BLaER1 (cell line): ENCODE results near the gene ZBTB11.
"Not testable (repeated sequence)": the region's sequence is repeated elsewhere in the genome, so short reads cannot be mapped to it uniquely, and the experiment has no call there.

Source experiments
- H3K27ac ChIP-seq: shearing (Covaris generic); formaldehyde crosslinking; 2 replicates; pipeline ENCODE4 v1.8.1; 2022
- H3K27me3 ChIP-seq: shearing (Covaris generic); formaldehyde crosslinking; 2 replicates; pipeline ENCODE4 v1.8.1; 2022
- H3K36me3 ChIP-seq: shearing (Covaris generic); formaldehyde crosslinking; 2 replicates; pipeline ENCODE4 v1.8.1; 2022
- H3K4me1 ChIP-seq: shearing (Covaris generic); formaldehyde crosslinking; 2 replicates; pipeline ENCODE4 v1.8.1; 2022
- H3K4me2 ChIP-seq: shearing (Covaris generic); formaldehyde crosslinking; 2 replicates; pipeline ENCODE4 v1.8.1; 2022
- H3K4me3 ChIP-seq: shearing (Covaris generic); formaldehyde crosslinking; 2 replicates; pipeline ENCODE4 v1.8.1; 2022
- H3K9ac ChIP-seq: shearing (Covaris generic); formaldehyde crosslinking; 2 replicates; pipeline ENCODE4 v1.8.1; 2022
- H3K9me3 ChIP-seq: shearing (Covaris generic); formaldehyde crosslinking; 2 replicates; pipeline ENCODE4 v1.8.1; 2022
- H4K20me1 ChIP-seq: shearing (Covaris generic); formaldehyde crosslinking; 2 replicates; pipeline ENCODE4 v1.8.1; 2022
- Cebpa-rat ChIP-seq: shearing (Covaris generic); IDR thresholded peaks from 2 replicates; pipeline ENCODE4 v1.8.1; 2022

The ZBTB11 gene

DNA sequence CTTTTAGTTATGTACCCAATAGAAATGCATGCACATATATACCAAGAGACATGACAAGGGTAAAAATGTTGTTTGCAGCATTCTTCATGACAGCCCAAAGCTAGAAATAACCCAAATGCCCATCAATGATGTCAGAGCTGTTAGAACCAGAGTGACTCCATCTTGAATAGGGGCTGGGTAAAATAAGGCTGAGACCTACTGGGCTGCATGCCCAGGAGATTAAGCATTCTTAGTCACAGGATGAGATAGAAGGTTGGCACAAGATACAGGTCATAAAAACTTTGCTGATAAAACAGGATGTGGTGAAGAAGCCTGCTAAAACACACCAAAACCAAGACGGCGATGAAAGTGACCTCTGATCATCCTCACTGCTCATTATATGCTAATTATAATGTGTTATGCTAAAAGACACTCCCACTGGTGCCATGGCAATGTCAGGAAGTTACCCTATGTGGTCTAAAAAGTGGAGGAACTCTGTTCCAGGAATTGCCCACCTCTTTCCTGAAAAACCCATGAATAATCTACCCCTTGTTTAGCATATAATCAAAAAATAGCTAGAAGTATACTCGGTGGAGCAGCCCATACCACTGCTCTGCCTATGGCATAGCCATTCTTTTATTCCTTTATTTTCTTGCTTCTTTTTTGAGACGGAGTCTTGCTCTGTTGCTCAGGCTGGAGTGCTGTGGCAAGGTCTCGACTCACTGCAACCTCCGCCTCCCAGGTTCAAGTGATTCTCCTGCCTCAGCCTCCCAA is 32.9 kb downstream of the ZBTB11 start:
- no peak overlapping the region for H3K4me2 ChIP-seq
- no peak overlapping the region for H3K9ac ChIP-seq
- no peak overlapping the region for H3K4me3 ChIP-seq
- no peaks in the 10 kb centered on the region for H3K9me3 ChIP-seq
- H3K36me3 ChIP-seq: peaks cover 24% of the 10 kb centered on the region
- H3K27me3 ChIP-seq: no peaks in the 10 kb centered on the region
- 0 out of 2 replicates have a peak, but pooled peaks cover 9% of the 10 kb centered on the region for H3K4me1 ChIP-seq
- no peak for TF ChIP-seq Cebpa-rat
- H3K27ac ChIP-seq: no peak overlapping the region
- H4K20me1 ChIP-seq: no peaks in the 10 kb centered on the region

DNA sequence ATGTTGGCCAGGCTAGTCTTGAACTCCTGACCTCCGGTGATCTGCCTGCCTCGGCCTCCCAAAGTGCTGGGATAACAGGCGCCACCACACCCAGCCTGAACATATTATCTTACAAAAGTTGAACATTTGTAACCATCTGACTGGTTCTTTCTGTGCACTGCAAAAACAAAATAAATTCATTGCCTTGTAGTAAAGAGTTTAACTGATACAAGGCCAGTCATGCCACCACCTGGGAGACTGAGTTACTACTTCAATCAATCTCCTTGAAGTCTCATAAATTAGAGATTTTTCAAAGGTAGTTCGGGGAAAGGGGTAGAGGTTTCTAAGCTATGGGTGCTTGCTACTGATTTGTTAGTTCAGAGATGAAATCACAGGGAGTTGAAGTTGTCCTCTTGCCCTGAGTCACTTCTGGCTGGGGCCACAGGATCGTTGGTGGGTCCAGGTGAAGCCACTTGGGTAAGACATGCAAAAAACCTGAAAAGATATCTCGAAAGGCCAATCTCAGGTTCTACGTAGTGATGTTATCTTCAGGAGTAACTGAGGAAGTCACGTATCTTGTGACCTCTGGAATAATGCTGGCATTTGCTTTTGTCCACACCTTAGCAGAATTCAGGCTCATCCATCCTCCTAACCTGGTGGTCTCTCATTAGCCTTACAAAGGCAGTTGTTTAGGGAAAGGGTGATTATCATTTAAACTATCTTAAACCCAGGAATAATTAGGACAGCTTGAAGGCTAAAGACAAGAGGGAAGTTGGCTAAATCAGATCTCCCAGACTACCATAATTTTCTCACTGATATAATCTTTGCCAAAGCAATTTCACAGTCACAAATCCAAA is 33.7 kb downstream of the ZBTB11 start:
- no peak overlapping the region for H3K9ac ChIP-seq
- TF ChIP-seq Cebpa-rat: no peak
- H3K36me3 ChIP-seq: peaks cover 16% of the 10 kb centered on the region
- no peak overlapping the region for H3K27ac ChIP-seq
- H3K27me3 ChIP-seq: no peaks in the 10 kb centered on the region
- H3K4me1 ChIP-seq: 0 out of 2 replicates have a peak, but pooled peaks cover 9% of the 10 kb centered on the region
- H4K20me1 ChIP-seq: no peaks in the 10 kb centered on the region
- no peak overlapping the region for H3K4me3 ChIP-seq
- no peak overlapping the region for H3K4me2 ChIP-seq
- H3K9me3 ChIP-seq: no peaks in the 10 kb centered on the region

DNA sequence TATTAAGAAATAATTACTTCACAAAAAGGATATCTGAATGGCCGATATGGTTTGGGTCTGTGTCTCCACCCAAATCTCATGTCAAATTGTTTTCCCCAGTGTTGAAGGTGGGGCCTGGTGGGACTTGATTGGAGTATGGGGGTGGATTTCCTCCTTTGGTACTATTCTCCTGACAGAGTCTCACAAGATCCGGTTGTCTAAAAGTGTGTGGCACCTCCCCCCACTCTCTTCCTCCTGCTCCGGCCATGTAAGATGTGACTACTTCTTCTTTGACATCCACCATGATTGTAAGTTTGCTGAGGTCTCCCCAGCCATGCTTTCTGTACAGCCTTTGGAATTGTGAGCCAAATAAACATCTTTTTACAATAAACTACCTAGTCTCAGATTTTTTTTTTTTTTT is 34.5 kb downstream of the ZBTB11 start:
- Histone ChIP-seq H3K4me3 (no peak overlapping the region), H3K36me3 (peaks cover 8% of the 10 kb centered on the region; the same call in 1 of the 2 replicates), H4K20me1 (no peaks in the 10 kb centered on the region), H3K9ac (no peak overlapping the region), H3K27ac (no peak overlapping the region), H3K27me3 (no peaks in the 10 kb centered on the region), H3K4me2 (no peak overlapping the region), H3K9me3 (no peaks in the 10 kb centered on the region), H3K4me1 (0 out of 2 replicates have a peak, but pooled peaks cover 9% of the 10 kb centered on the region)
- TF ChIP-seq Cebpa-rat: no peak

DNA sequence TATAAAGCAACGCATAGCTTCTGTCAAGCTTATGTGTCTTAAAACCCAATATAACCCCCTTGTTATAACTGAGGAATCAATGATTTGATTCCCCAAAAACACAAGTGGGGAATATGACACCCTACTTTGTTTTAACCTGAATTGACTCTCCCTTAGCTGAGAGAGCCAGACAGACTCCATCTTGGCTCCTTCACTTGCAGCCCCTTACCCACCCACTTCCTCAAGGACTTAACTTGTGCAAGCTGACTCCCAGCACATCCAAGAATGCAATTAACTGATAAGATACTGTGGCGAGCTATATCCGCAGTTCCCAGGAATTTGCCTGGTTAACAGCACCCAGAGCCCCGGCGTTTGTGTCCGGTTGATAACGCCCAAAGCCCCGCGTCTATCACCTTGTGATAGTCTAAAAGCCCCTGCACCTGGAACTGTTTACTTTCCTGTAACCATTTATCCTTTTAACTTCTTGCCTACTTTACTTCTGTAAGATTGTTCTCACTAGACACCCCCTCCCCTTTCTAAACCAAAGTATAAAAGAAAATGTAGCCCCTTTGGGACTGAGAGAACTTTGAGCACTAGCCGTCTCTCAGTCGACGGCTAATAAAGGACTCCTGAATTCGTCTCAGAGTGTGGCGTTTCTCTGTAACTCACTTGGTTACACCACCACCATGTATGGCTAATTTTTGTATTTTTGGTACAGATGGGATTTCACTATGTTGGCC is 35.4 kb downstream of the ZBTB11 start:
- H3K4me2 ChIP-seq, H3K27ac ChIP-seq, H3K9me3 ChIP-seq, H3K27me3 ChIP-seq, H3K36me3 ChIP-seq, H3K4me1 ChIP-seq, H4K20me1 ChIP-seq, H3K4me3 ChIP-seq, H3K9ac ChIP-seq: not testable (repeated sequence)

DNA sequence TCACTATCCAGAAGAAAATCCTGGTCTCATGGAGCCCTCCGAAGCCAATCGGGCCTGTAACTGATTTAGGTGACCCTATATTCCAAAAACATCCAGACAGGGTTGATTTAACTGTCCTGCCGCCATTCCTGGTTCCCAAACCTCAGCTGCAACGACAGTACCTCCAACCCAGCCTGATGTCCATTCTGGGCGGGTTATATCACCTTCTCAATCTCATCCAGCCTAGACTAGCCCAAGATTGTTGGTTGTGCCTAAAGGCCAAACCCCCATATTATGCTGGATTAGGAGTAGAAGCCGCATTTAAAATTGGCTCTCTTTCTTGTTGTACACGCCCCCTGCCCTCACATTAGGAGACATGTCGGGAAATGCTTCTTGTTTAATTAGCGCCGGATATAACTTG is 36.7 kb downstream of the ZBTB11 start:
- Histone ChIP-seq H3K27me3 (no peaks in the 10 kb centered on the region), H3K36me3 (no peaks in the 10 kb centered on the region), H3K4me3 (no peak overlapping the region), H3K9me3 (no peaks in the 10 kb centered on the region), H3K4me2 (no peak overlapping the region), H3K27ac (no peak overlapping the region), H3K9ac (no peak overlapping the region), H4K20me1 (no peaks in the 10 kb centered on the region), H3K4me1 (0 out of 2 replicates have a peak, but pooled peaks cover 9% of the 10 kb centered on the region)
- no peak for TF ChIP-seq Cebpa-rat

DNA sequence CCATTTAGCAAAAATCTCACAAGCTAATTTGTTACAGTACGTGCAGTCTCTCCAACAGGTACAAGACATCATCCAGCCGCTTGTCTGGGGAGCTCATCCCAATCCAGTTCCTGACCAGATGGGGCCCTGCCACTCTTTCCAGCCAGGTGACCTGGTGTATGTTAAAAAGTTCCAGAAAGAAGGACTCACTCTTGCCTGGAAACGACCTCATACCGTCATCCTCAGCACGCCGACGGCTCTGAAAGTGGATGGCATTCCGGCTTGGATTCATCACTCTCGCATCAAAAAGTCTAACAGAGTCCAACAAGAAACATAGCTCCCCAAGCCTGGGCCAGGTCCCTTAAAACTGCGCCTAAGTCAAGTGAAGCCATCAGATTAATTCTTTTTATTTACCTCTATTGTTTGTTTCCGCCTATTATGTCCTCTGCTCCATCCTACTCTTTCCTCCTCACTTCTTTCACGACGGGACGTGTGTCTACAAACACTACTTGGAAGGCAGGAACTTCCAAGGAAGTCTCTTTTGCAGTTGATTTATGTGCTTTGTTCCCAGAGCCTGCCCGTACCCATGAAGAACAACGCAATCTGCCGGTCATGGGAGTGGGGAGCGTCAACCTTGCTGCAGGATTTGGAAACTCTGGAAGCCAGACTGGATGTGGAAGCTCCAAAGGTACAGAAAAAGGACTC is 37.5 kb downstream of the ZBTB11 start:
- Histone ChIP-seq H4K20me1 (no peaks in the 10 kb centered on the region), H3K4me3 (no peak overlapping the region), H3K27ac (no peak overlapping the region), H3K36me3 (no peaks in the 10 kb centered on the region), H3K4me1 (0 out of 2 replicates have a peak, but pooled peaks cover 7% of the 10 kb centered on the region), H3K9me3 (no peaks in the 10 kb centered on the region), H3K9ac (no peak overlapping the region), H3K4me2 (no peak overlapping the region), H3K27me3 (no peaks in the 10 kb centered on the region)
- TF ChIP-seq Cebpa-rat: no peak

DNA sequence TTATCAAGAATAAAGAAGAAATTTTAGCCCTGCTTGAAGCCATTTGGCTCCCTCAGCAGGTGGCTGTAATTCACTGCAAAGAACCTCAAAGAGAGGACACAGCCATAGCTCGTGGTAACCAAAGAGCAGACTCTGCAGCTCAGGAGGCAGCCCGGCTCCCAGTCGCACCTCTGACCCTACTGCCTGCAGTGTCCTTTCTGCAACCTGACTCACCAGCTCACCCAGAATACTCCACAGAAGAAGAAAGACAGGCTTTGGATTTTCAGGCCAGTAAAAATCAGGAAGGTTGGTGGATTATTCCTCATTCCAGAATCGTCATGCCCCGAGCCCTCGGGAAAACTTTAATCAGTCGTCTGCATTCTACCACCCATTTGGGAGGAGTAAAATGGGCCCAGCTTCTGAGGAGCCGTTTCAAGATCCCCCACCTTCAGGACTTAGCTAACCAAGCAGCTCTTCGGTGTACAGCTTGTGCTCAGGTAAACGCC is 38.6 kb downstream of the ZBTB11 start:
- no peak for TF ChIP-seq Cebpa-rat
- Histone ChIP-seq H3K36me3 (no peaks in the 10 kb centered on the region), H3K27ac (no peak overlapping the region), H3K4me3 (no peak overlapping the region), H4K20me1 (no peaks in the 10 kb centered on the region), H3K9ac (no peak overlapping the region), H3K27me3 (no peaks in the 10 kb centered on the region), H3K4me2 (no peak overlapping the region), H3K9me3 (no peaks in the 10 kb centered on the region), H3K4me1 (no peaks in the 10 kb centered on the region)

DNA sequence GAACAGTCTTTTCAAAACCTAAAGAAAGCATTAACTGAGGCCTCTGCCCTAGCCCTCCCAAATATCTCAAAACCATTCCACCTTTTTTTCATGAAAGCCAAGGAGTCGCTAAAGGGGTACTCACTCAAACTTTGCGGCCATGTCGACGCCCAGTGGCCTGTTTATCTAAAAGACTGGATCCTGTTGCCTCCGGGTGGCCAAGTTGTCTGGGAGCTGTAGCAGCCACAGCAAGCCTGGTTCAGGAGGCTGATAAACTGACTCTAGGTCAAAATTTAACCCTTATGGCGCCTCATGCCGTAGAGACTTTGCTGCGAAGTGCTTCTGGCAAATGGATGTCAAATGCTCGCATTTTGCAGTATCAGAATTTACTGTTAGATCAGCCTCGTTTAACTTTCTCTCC is 39.5 kb downstream of the ZBTB11 start:
- no peak overlapping the region for H3K9ac ChIP-seq
- H3K4me1 ChIP-seq: no peaks in the 10 kb centered on the region
- TF ChIP-seq Cebpa-rat: no peak
- H3K4me2 ChIP-seq: no peak overlapping the region
- H4K20me1 ChIP-seq: no peaks in the 10 kb centered on the region
- H3K27me3 ChIP-seq: no peaks in the 10 kb centered on the region
- H3K36me3 ChIP-seq: no peaks in the 10 kb centered on the region
- no peak overlapping the region for H3K4me3 ChIP-seq
- no peak overlapping the region for H3K27ac ChIP-seq
- H3K9me3 ChIP-seq: no peaks in the 10 kb centered on the region

DNA sequence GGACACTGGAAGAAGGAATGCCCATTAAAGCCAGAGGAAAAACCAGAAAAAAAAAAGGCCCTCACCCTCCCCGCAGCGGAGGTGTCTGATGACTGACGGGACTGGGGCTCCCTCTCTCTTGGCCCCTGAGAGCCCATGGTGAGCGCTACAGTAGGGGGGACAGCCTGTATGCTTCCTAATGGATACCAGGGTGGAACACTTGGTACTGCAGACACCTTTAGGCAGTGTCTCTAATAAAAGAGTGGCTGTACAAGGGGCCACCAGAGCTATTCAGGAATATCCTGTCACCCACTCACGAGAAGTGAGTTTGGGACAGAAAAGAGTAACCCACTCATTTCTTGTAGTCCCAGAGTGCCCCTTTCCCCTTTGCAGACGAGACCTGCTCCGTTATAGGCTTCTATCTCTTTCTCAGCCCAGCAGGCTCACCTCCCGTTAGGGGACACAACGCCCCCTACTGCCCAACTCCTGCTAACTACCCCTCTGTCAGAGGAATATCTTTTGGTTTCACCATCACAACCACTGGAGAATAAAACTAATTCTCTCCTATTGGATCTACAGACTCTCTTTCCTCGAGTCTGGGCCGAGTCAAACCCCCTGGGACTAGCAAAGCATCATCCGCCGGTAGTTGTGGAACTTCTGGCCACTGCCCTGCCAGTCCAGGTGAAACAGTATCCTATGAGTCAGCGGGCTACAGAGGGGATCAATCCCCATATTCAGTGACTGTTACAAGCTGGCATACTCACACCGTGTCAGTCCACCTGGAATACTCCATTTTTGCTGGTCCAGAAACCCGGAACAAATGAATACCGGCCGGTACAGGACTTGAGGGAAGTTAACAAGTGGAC is 40.8 kb downstream of the ZBTB11 start:
- Histone ChIP-seq H3K9ac (no peak overlapping the region), H3K36me3 (no peaks in the 10 kb centered on the region), H3K4me2 (no peak overlapping the region), H3K27me3 (no peaks in the 10 kb centered on the region), H3K4me1 (no peaks in the 10 kb centered on the region), H3K4me3 (no peak overlapping the region), H4K20me1 (no peaks in the 10 kb centered on the region), H3K9me3 (no peaks in the 10 kb centered on the region), H3K27ac (no peak overlapping the region)
- TF ChIP-seq Cebpa-rat: no peak
